GM12878 (cell line): ENCODE results near the gene DLG2. TPM values are rescaled to one million over a fixed set of nuclear protein-coding genes. Genes with fewer than 3 reads are reported as not detected.

Experiments
- ATAC-seq: fragments of 200-7000 bp; cut with Tn5 transposase; 3 replicates; pipeline ENCODE4 v1.9.1; 2020; ENCODE audit warnings: mild to moderate bottlenecking, moderate library complexity
- BruUV-seq: library from RNA; stranded (reverse); fragments of 400-500 nt; replicated peaks from 2 replicates; lab custom pipeline; 2021; lab: Mats Ljungman, UMichigan
- CTCF ChIA-PET: fragments of 300-600 bp; sonication (Branson Sonifier 250); formaldehyde crosslinking; extraction: SDS; loops from one replicate; lab custom pipeline; 2021; ENCODE audit warnings: inconsistent platforms; lab: Yijun Ruan, JAX
- POLR2A ChIA-PET: fragments of 350-600 bp; formaldehyde crosslinking; extraction: SDS; loops from one replicate; lab custom pipeline; 2021; ENCODE audit warnings: inconsistent platforms; lab: Charles Lee
- RAD21 ChIA-PET: fragments of 300-600 bp; sonication (Branson Sonifier 250); formaldehyde crosslinking; loops from one replicate; lab custom pipeline; 2023; ENCODE audit warnings: antibody characterized with exemption; ENCODE audit not compliant: unreplicated experiment; lab: Charles Lee
- SMC1A ChIA-PET: fragments of 300-600 bp; sonication (Branson Sonifier 250); formaldehyde crosslinking; loops from one replicate; lab custom pipeline; 2023; ENCODE audit not compliant: unreplicated experiment, uncharacterized antibody; lab: Charles Lee
- DNase-seq: peaks from one replicate; pipeline ENCODE4 v3.0.0-alpha.2; 2011; ENCODE audit warnings: low read depth, low spot score
- FAIRE-seq: peaks from 3 replicates; lab custom pipeline; 2011; peaks lifted over from hg19 to GRCh38; lab: Jason Lieb, UNC
- H2AFZ ChIP-seq: 2 replicates; pipeline ENCODE4 v1.6.0; 2011; ENCODE audit warnings: low read depth, low read length, control low read depth; ENCODE audit not compliant: control insufficient read depth
- H3K27ac ChIP-seq: 2 replicates; pipeline ENCODE4 v1.5.1; 2011; ENCODE audit warnings: control low read depth; ENCODE audit not compliant: control insufficient read depth, insufficient read depth
- H3K27me3 ChIP-seq, 2 experiments: replicated peaks in 1 of 2; 2 replicates each; pipeline versions ENCODE4 v1.6.0 to v1.6.1; 2011; ENCODE audit warnings: low read length in 1 of 2; ENCODE audit not compliant: control insufficient read depth in 2 of 2, insufficient read depth in 2 of 2
- H3K36me3 ChIP-seq, 2 experiments: 2 replicates each; pipeline ENCODE4 v1.5.1; 2011; ENCODE audit warnings: low read length in 1 of 2; ENCODE audit not compliant: control insufficient read depth in 2 of 2, insufficient read depth in 2 of 2
- H3K4me1 ChIP-seq: 2 replicates; pipeline ENCODE4 v1.6.1; 2011; ENCODE audit warnings: mild to moderate bottlenecking, low read length, moderate library complexity, mixed read lengths; ENCODE audit not compliant: control insufficient read depth, insufficient read depth
- H3K4me2 ChIP-seq: 2 replicates; pipeline ENCODE4 v1.6.0; 2011; ENCODE audit warnings: control low read depth; ENCODE audit not compliant: control insufficient read depth, insufficient read depth
- H3K4me3 ChIP-seq: fragments of 200-600 bp; sonication (generic); 2 replicates; pipeline ENCODE4 v1.5.1; 2016
- H3K79me2 ChIP-seq: 2 replicates; pipeline ENCODE4 v1.6.0; 2011; ENCODE audit warnings: low read length; ENCODE audit not compliant: control insufficient read depth, insufficient read depth
- H3K9ac ChIP-seq: 2 replicates; pipeline ENCODE4 v1.8.0; 2011; ENCODE audit warnings: low read length, control low read depth, mixed read lengths; ENCODE audit not compliant: control insufficient read depth, insufficient read depth
- H3K9me3 ChIP-seq: replicated peaks from 3 replicates; pipeline ENCODE4 v1.5.1; 2011; ENCODE audit warnings: mild to moderate bottlenecking, low read length; ENCODE audit not compliant: control insufficient read depth, insufficient read depth
- H4K20me1 ChIP-seq: 2 replicates; pipeline ENCODE4 v1.6.0; 2011; ENCODE audit not compliant: control insufficient read depth, insufficient read depth
- BCL3 ChIP-seq: IDR thresholded peaks from 2 replicates; pipeline ENCODE4 v1.6.1; 2011; ENCODE audit warnings: borderline replicate concordance, low read depth, mild to moderate bottlenecking, moderate library complexity, low read length; ENCODE audit not compliant: insufficient read depth, poor library complexity, severe bottlenecking
- ELK1 ChIP-seq: IDR thresholded peaks from 2 replicates; pipeline ENCODE4 v1.6.1; 2012; ENCODE audit warnings: low read depth, low read length, improper control_type of control experiment
- HSF1 ChIP-seq: fragments of 150-350 bp; IDR thresholded peaks from 2 replicates; pipeline ENCODE4 v1.6.1; 2014; ENCODE audit warnings: mild to moderate bottlenecking, low read depth, low read length
- IRF5 ChIP-seq: fragments of 450-650 bp; IDR thresholded peaks from 2 replicates; pipeline ENCODE4 v1.6.1; 2017; ENCODE audit warnings: borderline replicate concordance
- KLF5 ChIP-seq: fragments of 450-650 bp; IDR thresholded peaks from 2 replicates; pipeline ENCODE4 v1.6.1; 2014; ENCODE audit warnings: mild to moderate bottlenecking; ENCODE audit not compliant: partially characterized antibody
- LARP7 ChIP-seq: fragments of 450-650 bp; IDR thresholded peaks from 2 replicates; pipeline ENCODE4 v1.6.1; 2017; ENCODE audit warnings: mild to moderate bottlenecking
- NBN ChIP-seq: fragments of 450-650 bp; IDR thresholded peaks from 2 replicates; pipeline ENCODE4 v1.6.1; 2016
- POLR2AphosphoS2 ChIP-seq: IDR thresholded peaks from 2 replicates; pipeline ENCODE4 v1.6.1; 2011; ENCODE audit warnings: low read depth, mild to moderate bottlenecking, low read length, improper control_type of control experiment, moderate library complexity
- ZNF592 ChIP-seq: fragments of 450-650 bp; IDR thresholded peaks from 2 replicates; pipeline ENCODE4 v1.6.1; 2017; ENCODE audit warnings: mild to moderate bottlenecking, moderate library complexity
- WGBS: methylation state at CpG from one replicate; pipeline ENCODE4 v1.1.6; 2016; ENCODE audit warnings: low lambda C conversion rate; ENCODE audit not compliant: insufficient replicate concordance, insufficient coverage; ENCODE audit errors: missing lambda C conversion rate; 5-methylcytosine and 5-hydroxymethylcytosine counted together
- in situ Hi-C: fragments of 300-500 bp; cut with MboI; formaldehyde crosslinking; loops from 9 replicates; pipeline ENCODE4 v1.14.3; 2018; ENCODE audit warnings: mixed read lengths
- intact Hi-C: fragments of 100-400 bp; cut with micrococcal nuclease; formaldehyde crosslinking; loops from one replicate; pipeline ENCODE4 v1.14.2; 2022; ENCODE audit not compliant: unreplicated experiment
- polyA plus RNA-seq, 11 experiments: library from polyadenylated mRNA; depleted of rRNA in 4 of 11; unstranded in 6 of 11; stranded (reverse) in 5 of 11; fragments of >200 nt; fragmentation: Nextera tagmentation in 4 of 11; fragmentation: Illumina TruSeq in 1 of 11; extraction: Ambion mirVana in 4 of 11; extraction: Trizol in 1 of 11; gene quantifications; 1 replicate in 1 of 11; 2 replicates in 10 of 11; pipeline versions ENCODE4 v1.2.1 to v1.2.3, GENCODE V29; 2011 to 2016; ENCODE audit warnings: inconsistent platforms in 2 of 11, missing spikeins in 2 of 11, low read depth in 1 of 11
- total RNA-seq, 4 experiments: library from RNA; depleted of rRNA in 3 of 4; stranded (reverse); fragments of >200 nt in 3 of 4; fragmentation: Illumina TruSeq in 1 of 4; extraction: Trizol in 1 of 4; gene quantifications; 2 replicates each; pipeline versions ENCODE4 v1.2.1 to v1.2.3, GENCODE V29; 2013 to 2021

Gene DLG2
- total and polyA plus RNA-seq, 10 of the 15 experiments (the other 5 are each of a cell fraction or from before 2014, with no cell fraction given): 0.09 to 0.98 (median 0.35) TPM

- no peaks in the 10 kb centered on the region for H3K79me2 ChIP-seq
- no peak for FAIRE-seq
- TF ChIP-seq NBN: no peak
- no peak for TF ChIP-seq ELK1
- no peak for TF ChIP-seq IRF5
- TF ChIP-seq LARP7: no peak
- TF ChIP-seq BCL3: no peak
- TF ChIP-seq POLR2AphosphoS2: no peak
- no peak for TF ChIP-seq KLF5
- TF ChIP-seq ZNF592: no peak
- no peak for TF ChIP-seq HSF1
- WGBS: 0% methylated on average over 1 of the region's 1 CpG
- no peaks in the 10 kb centered on the region for H4K20me1 ChIP-seq
- H3K9me3 ChIP-seq: no peaks in the 10 kb centered on the region
- H2AFZ ChIP-seq: no peak overlapping the region
- H3K4me1 ChIP-seq: no peaks in the 10 kb centered on the region
- DNase-seq: no peak
- intact Hi-C loops: no loop called here
- H3K4me3 ChIP-seq: no peak overlapping the region
- no peak overlapping the region for H3K9ac ChIP-seq
- peaks cover 0 to 3% of the 10 kb centered on the region in 2 experiments; a peak in 2 of 4 replicates for H3K27me3 ChIP-seq
- ChIA-PET RAD21 (no interaction called here), POLR2A (no interaction called here), CTCF (no interaction called here), SMC1A (no interaction called here)
- no peaks in the 10 kb centered on the region for H3K36me3 ChIP-seq
- in situ Hi-C loops: no loop called here
- ATAC-seq: no peak
- H3K27ac ChIP-seq: no peak overlapping the region
- no peak overlapping the region for H3K4me2 ChIP-seq
- BruUV-seq: no TSS peak
Measured at GRCh38 chr11:84721561-84721961, 905.6 kb downstream of the DLG2 start.
